HepG2 (cell line): Measurements from ENCODE around the gene PHRF1. TPM values are rescaled to one million over a fixed set of nuclear protein-coding genes. Genes with fewer than 3 reads are reported as not detected.

Experiments used
- FOXO1 ChIP-seq: sonication (generic); formaldehyde crosslinking; IDR thresholded peaks from 2 replicates; pipeline ENCODE4 v1.4.0; 2020; ENCODE audit warnings: missing genetic modification reagents
- KDM2A ChIP-seq: sonication (generic); formaldehyde crosslinking; IDR thresholded peaks from 2 replicates; pipeline ENCODE4 v1.4.0; 2020; ENCODE audit warnings: low read depth, missing genetic modification reagents, borderline replicate concordance
- MAFK ChIP-seq, 2 experiments: IDR thresholded peaks in 1 of 2; conservative IDR thresholded peaks in 1 of 2; 2 replicates each; pipeline ENCODE4 v1.6.1; 2011; ENCODE audit warnings: improper control_type of control experiment in 2 of 2, low read length in 2 of 2
- ZNF496 ChIP-seq: sonication (generic); formaldehyde crosslinking; IDR thresholded peaks from 2 replicates; pipeline ENCODE4 v1.8.1; 2023; ENCODE audit warnings: mild to moderate bottlenecking, moderate library complexity, missing genetic modification reagents; ENCODE audit not compliant: insufficient replicate concordance
- ZNF512B ChIP-seq: sonication (generic); formaldehyde crosslinking; IDR thresholded peaks from 2 replicates; pipeline ENCODE4 v1.5.1; 2020; ENCODE audit warnings: missing genetic modification reagents, mild to moderate bottlenecking, borderline replicate concordance
- ZNF788 ChIP-seq: sonication (generic); formaldehyde crosslinking; IDR thresholded peaks from 2 replicates; pipeline ENCODE4 v1.5.0; 2020; ENCODE audit warnings: mild to moderate bottlenecking, missing genetic modification reagents, borderline replicate concordance
- polyA plus RNA-seq, 8 experiments: library from polyadenylated mRNA; depleted of rRNA in 3 of 8; stranded (reverse) in 7 of 8; unstranded in 1 of 8; fragments of >200 nt; fragmentation: Illumina TruSeq in 4 of 8; extraction: Trizol in 4 of 8; gene quantifications; 2 replicates each; pipeline versions ENCODE4 v1.2.1 to v1.2.3, GENCODE V29; 2011 to 2016; ENCODE audit warnings: low read depth in 4 of 8, missing spikeins in 1 of 8, mixed read lengths in 1 of 8; ENCODE audit not compliant: insufficient read depth in 1 of 8
- total RNA-seq, 5 experiments: library from RNA; depleted of rRNA; stranded (reverse); fragments of >200 nt; fragmentation: Illumina TruSeq; extraction: Trizol; gene quantifications; 2 replicates each; pipeline ENCODE4 v1.2.3, GENCODE V29; 2016; ENCODE audit warnings: low read depth in 1 of 5
- TF ChIP-seq, protein P1 (sequence below): sonication (generic); formaldehyde crosslinking; IDR thresholded peaks from 2 replicates; pipeline ENCODE4 v1.5.0; 2020; ENCODE audit warnings: mild to moderate bottlenecking, missing genetic modification reagents, borderline replicate concordance

Gene PHRF1
- total and polyA plus RNA-seq, 2 of the 13 experiments (the other 11 are each of a cell fraction or from before 2014, with no cell fraction given), result 8.2 to 16.7 TPM

- TF ChIP-seq KDM2A (peak; percentile 16; the same call in 1 of the 2 replicates), ZNF496 (CRISPR knock-in tag) (no peak), MAFK (conservative IDR thresholded peaks at IDR 0.05 in 1 of 2, IDR thresholded peaks at IDR 0.05 in 1 of 2; ENCODE audit: low read length in 2 of 2) (peak; percentile 42 to 43; a peak in 2 of 4 replicates), ZNF512B (CRISPR knock-in tag) (no peak), FOXO1 (0 out of 2 replicates have a peak, but pooled peaks have one; percentile 2), ZNF788 (CRISPR knock-in tag) (0 out of 2 replicates have a peak, but pooled peaks have one; percentile 35)
- TF ChIP-seq, protein P1, sequence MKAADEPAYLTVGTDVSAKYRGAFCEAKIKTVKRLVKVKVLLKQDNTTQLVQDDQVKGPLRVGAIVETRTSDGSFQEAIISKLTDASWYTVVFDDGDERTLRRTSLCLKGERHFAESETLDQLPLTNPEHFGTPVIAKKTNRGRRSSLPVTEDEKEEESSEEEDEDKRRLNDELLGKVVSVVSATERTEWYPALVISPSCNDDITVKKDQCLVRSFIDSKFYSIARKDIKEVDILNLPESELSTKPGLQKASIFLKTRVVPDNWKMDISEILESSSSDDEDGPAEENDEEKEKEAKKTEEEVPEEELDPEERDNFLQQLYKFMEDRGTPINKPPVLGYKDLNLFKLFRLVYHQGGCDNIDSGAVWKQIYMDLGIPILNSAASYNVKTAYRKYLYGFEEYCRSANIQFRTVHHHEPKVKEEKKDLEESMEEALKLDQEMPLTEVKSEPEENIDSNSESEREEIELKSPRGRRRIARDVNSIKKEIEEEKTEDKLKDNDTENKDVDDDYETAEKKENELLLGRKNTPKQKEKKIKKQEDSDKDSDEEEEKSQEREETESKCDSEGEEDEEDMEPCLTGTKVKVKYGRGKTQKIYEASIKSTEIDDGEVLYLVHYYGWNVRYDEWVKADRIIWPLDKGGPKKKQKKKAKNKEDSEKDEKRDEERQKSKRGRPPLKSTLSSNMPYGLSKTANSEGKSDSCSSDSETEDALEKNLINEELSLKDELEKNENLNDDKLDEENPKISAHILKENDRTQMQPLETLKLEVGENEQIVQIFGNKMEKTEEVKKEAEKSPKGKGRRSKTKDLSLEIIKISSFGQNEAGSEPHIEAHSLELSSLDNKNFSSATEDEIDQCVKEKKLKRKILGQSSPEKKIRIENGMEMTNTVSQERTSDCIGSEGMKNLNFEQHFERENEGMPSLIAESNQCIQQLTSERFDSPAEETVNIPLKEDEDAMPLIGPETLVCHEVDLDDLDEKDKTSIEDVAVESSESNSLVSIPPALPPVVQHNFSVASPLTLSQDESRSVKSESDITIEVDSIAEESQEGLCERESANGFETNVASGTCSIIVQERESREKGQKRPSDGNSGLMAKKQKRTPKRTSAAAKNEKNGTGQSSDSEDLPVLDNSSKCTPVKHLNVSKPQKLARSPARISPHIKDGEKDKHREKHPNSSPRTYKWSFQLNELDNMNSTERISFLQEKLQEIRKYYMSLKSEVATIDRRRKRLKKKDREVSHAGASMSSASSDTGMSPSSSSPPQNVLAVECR (CRISPR knock-in tag), result 0 out of 2 replicates have a peak, but pooled peaks have one; percentile 8
Measured at GRCh38 chr11:537622-538430, 38.4 kb upstream of the PHRF1 start (continued).
